ENCODE data around the gene RTN4. TPM values are rescaled to one million over a fixed set of nuclear protein-coding genes. Genes with fewer than 3 reads are reported as not detected.

RTN4 gene
- total RNA-seq, 1 experiment from 2014 or later = 200 TPM

DNA sequence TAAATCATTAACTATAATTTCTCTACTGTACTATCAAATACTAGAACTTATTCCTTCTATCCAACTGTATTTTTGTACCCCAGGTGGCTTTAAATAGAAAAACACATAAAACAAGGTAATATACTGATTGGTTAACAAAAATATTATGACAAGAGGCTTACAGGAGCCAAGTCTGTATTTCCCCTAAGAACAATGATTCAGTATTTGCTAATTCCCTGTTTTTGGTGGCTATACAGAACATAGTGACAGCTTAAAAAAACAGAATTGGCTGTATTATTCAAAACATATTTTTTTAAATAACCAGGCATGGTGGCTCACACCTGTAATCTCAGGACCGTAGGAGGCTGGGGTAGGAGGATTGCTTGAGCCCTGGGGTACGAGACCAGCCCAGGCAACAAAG lies 16.3 kb downstream of the RTN4 start:
- Histone ChIP-seq H3K27me3 (ENCODE audit: insufficient read depth, low read length) (no peaks in the 10 kb centered on the region), H4K20me1 (ENCODE audit: control insufficient read depth, insufficient read depth, insufficient read length) (no peaks in the 10 kb centered on the region), H2BK15ac (ENCODE audit: low read depth, low read length) (no peak overlapping the region), H2BK5ac (ENCODE audit: insufficient read length, low read length) (no peak overlapping the region), H2BK20ac (ENCODE audit: low read depth, low read length, poor library complexity, severe bottlenecking) (no peak overlapping the region), H3K14ac (ENCODE audit: insufficient read depth, low read length) (no peak overlapping the region), H3K23ac (ENCODE audit: insufficient read length, low read depth, low read length) (no peak overlapping the region), H4K91ac (ENCODE audit: insufficient read length, low read depth, low read length) (no peak overlapping the region), H2AK5ac (ENCODE audit: insufficient read length, low read length) (no peak overlapping the region), H3K79me1 (ENCODE audit: insufficient read depth, low read depth, low read length, poor library complexity, severe bottlenecking) (peaks cover 3% of the 10 kb centered on the region), H3K4me2 (ENCODE audit: insufficient read depth, insufficient read length, low read length) (no peak overlapping the region), H3T11ph (ENCODE audit: low read length) (no peak overlapping the region), H3K18ac (ENCODE audit: insufficient read length, low read depth, low read length) (no peak overlapping the region), H3K56ac (ENCODE audit: insufficient read length, low read depth, low read length) (no peak overlapping the region), H3K9ac (ENCODE audit: extremely low read depth, insufficient read length, low read length) (no peak overlapping the region), H2AFZ (ENCODE audit: low read length) (no peak overlapping the region), H3K4ac (ENCODE audit: low read depth, low read length) (no peak overlapping the region), H3K4me1 (ENCODE audit: insufficient read depth, low read length) (no peaks in the 10 kb centered on the region), H3K27ac (ENCODE audit: insufficient read length, low read depth, low read length) (no peak overlapping the region), H3K23me2 (ENCODE audit: insufficient read length, low read depth, low read length, poor library complexity, severe bottlenecking) (no peaks in the 10 kb centered on the region), H4K5ac (ENCODE audit: insufficient read length, low read depth, low read length) (no peak overlapping the region), H4K8ac (replicated peaks; ENCODE audit: insufficient read length, low read depth, low read length) (no peak overlapping the region), H3K79me2 (ENCODE audit: insufficient read depth, low read length) (peaks cover 62% of the 10 kb centered on the region), H2BK120ac (ENCODE audit: low read depth, low read length, poor library complexity, severe bottlenecking) (no peak overlapping the region), H3K9me3 (ENCODE audit: control insufficient read depth, low read depth, low read length) (no peaks in the 10 kb centered on the region), H2BK12ac (ENCODE audit: insufficient read length, low read depth, low read length) (no peak overlapping the region)
- H3K4me1 Mint-ChIP-seq = peaks cover 41 to 44% of the 10 kb centered on the region in 2 experiments
- DNase-seq = no peak
- WGBS (ENCODE audit: extremely low coverage, insufficient read length, low lambda C conversion rate) = no CpG with 5 or more reads among the region's 2 CpGs
- no peak overlapping the region for H3K4me3 Mint-ChIP-seq
- H3K27me3 Mint-ChIP-seq (ENCODE audit: low read depth) = no peaks in the 10 kb centered on the region
- peaks cover 4 to 5% of the 10 kb centered on the region in 2 experiments; a peak in 4 of 5 replicates for H3K9me3 Mint-ChIP-seq
- no peak for TF ChIP-seq CTCF (conservative IDR thresholded peaks at IDR 0.05)
- H3K27ac Mint-ChIP-seq = no peak overlapping the region
- H3K36me3 Mint-ChIP-seq (ENCODE audit: insufficient read depth in 1 of 3, low read depth in 3 of 3) = peaks cover 5 to 26% (median 15%) of the 10 kb centered on the region in 3 experiments; a peak in 6 of 7 replicates

All from H9 (cell line).